ENCODE results near the gene FTL. TPM values are rescaled to one million over a fixed set of nuclear protein-coding genes. Genes with fewer than 3 reads are reported as not detected.

FTL gene
- total RNA-seq, 1 donor from 2014 or later = 989 TPM

DNA sequence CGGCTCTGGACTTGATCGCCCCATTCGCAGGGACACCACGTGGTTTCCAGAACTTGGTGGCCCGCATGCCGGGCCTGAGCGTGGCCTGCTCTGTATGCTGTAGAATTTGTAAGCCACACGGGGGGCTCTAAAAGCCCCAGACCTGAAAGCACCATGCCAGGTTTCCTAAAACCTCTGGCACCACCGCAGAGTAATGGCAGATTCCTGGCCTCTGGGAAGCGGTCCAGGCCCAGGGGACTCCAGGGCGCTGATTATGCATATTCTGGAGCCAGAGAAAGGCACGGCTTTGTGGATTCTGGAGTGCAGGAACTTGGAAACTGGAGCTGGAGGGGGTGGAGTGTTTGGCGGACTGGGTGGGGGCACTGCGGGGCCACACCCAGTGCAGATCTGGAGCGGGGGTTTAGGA is 3.7 kb downstream of the FTL start:
- no peaks in the 10 kb centered on the region for H3K27me3 ChIP-seq
- H4K20me1 ChIP-seq (ENCODE audit: low read depth) = peaks cover 10% of the 10 kb centered on the region
- H3K36me3 ChIP-seq = peaks cover 7% of the 10 kb centered on the region
- peaks cover 18% of the 10 kb centered on the region for H3K79me2 ChIP-seq (ENCODE audit: low read depth)
- H3F3A ChIP-seq (ENCODE audit: low read depth) = peaks cover 45% of the 10 kb centered on the region
- Mint-ChIP-seq H3K9me3 (no peaks in the 10 kb centered on the region), H3K4me1 (peaks cover 35% of the 10 kb centered on the region), H3K27ac (no peak overlapping the region), H3K4me3 (no peak overlapping the region), H3K27me3 (ENCODE audit: insufficient read depth, low read depth) (peaks cover 22% of the 10 kb centered on the region), H3K36me3 (peaks cover 20% of the 10 kb centered on the region)
- no peaks in the 10 kb centered on the region for H3K9me3 ChIP-seq (ENCODE audit: low read depth)
- no peak overlapping the region for H2AFZ ChIP-seq (replicated peaks)
- no peak overlapping the region for H3K4me3 ChIP-seq
- peaks cover 18% of the 10 kb centered on the region for H3K4me1 ChIP-seq
- no peak for DNase-seq (ENCODE audit: low spot score)
- no peak overlapping the region for H3K9ac ChIP-seq
- H3K27ac ChIP-seq = no peak overlapping the region
- TF ChIP-seq EZH2phosphoT487 (IDR thresholded peaks at IDR 0.05) (no peak), CTCF (IDR thresholded peaks at IDR 0.05) (no peak), EZH2 (IDR thresholded peaks at IDR 0.05) (no peak)
- no peak overlapping the region for H3K4me2 ChIP-seq

GRCh38 chr19:48969276-48970138 is 4.4 kb downstream of the FTL start:
- Histone ChIP-seq H3K27me3 (no peaks in the 10 kb centered on the region), H3K4me1 (peaks cover 12% of the 10 kb centered on the region), H4K20me1 (ENCODE audit: low read depth) (peaks cover 10% of the 10 kb centered on the region), H3K79me2 (ENCODE audit: low read depth) (peaks cover 18% of the 10 kb centered on the region), H3K27ac (no peak overlapping the region), H3F3A (ENCODE audit: low read depth) (peaks cover 38% of the 10 kb centered on the region), H3K9ac (no peak overlapping the region), H2AFZ (replicated peaks) (no peak overlapping the region), H3K36me3 (peaks cover 7% of the 10 kb centered on the region), H3K4me2 (no peak overlapping the region), H3K4me3 (no peak overlapping the region), H3K9me3 (ENCODE audit: low read depth) (no peaks in the 10 kb centered on the region)
- no peak for DNase-seq (ENCODE audit: low spot score)
- H3K27me3 Mint-ChIP-seq (ENCODE audit: insufficient read depth, low read depth) = peaks cover 22% of the 10 kb centered on the region
- peaks cover 20% of the 10 kb centered on the region for H3K36me3 Mint-ChIP-seq
- no peak for TF ChIP-seq EZH2phosphoT487 (IDR thresholded peaks at IDR 0.05)
- no peak for TF ChIP-seq EZH2 (IDR thresholded peaks at IDR 0.05)
- no peak for TF ChIP-seq CTCF (IDR thresholded peaks at IDR 0.05)
- no peak overlapping the region for H3K27ac Mint-ChIP-seq
- H3K9me3 Mint-ChIP-seq = no peaks in the 10 kb centered on the region
- no peak overlapping the region for H3K4me3 Mint-ChIP-seq
- peaks cover 29% of the 10 kb centered on the region for H3K4me1 Mint-ChIP-seq

DNA sequence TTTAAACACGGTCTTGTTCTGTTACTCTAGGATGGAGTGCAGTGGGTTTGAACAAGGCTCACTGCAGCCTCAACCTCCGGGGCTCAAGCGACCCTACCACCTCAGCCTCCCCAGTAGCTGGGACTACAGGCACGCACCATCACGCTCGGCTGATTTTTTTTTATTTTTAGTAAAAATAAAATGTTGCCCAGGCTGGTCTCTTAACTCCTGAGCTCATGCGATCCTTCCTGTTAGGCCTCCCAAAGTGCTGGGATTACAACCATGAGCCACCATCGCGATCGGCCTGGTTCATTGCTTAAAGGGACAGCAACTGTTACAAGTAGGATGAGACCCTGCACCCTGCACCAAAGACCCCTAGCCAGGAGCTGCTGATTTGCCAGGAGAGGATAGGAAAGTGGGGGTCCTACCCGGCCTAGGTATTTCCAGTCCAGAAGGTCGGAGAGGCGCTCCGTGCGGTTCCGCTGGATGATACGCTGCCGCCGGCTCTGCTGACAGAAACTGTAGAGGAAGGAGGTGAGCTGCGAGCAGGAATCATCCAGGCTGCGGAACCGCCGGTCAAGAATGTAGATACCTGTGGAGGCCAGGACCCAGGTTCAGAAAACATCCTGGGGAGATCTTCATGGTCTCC is 5.1 kb downstream of the FTL start:
- no peak overlapping the region for H3K9ac ChIP-seq
- H3K27ac ChIP-seq = no peak overlapping the region
- no peak overlapping the region for H2AFZ ChIP-seq (replicated peaks)
- no peak overlapping the region for H3K4me2 ChIP-seq
- peaks cover 16% of the 10 kb centered on the region for H3K79me2 ChIP-seq (ENCODE audit: low read depth)
- H3K4me3 Mint-ChIP-seq = no peak overlapping the region
- H3K4me3 ChIP-seq = no peak overlapping the region
- H3K36me3 ChIP-seq = peaks cover 7% of the 10 kb centered on the region
- no peak for DNase-seq (ENCODE audit: low spot score)
- no peaks in the 10 kb centered on the region for H3K9me3 ChIP-seq (ENCODE audit: low read depth)
- peaks cover 9% of the 10 kb centered on the region for H3K4me1 ChIP-seq
- H3K27ac Mint-ChIP-seq = no peak overlapping the region
- H3K9me3 Mint-ChIP-seq = no peaks in the 10 kb centered on the region
- peaks cover 36% of the 10 kb centered on the region for H3F3A ChIP-seq (ENCODE audit: low read depth)
- H3K36me3 Mint-ChIP-seq = peaks cover 20% of the 10 kb centered on the region
- peaks cover 21% of the 10 kb centered on the region for H3K27me3 Mint-ChIP-seq (ENCODE audit: insufficient read depth, low read depth)
- peaks cover 24% of the 10 kb centered on the region for H3K4me1 Mint-ChIP-seq
- H3K27me3 ChIP-seq = no peaks in the 10 kb centered on the region
- H4K20me1 ChIP-seq (ENCODE audit: low read depth) = peaks cover 10% of the 10 kb centered on the region
- no peak for TF ChIP-seq CTCF (IDR thresholded peaks at IDR 0.05)
- no peak for TF ChIP-seq EZH2 (IDR thresholded peaks at IDR 0.05)
- TF ChIP-seq EZH2phosphoT487 (IDR thresholded peaks at IDR 0.05) = no peak

Data from neural progenitor cell (in vitro differentiated cells).